ENCODE measurements around the gene TNS1.

GRCh38 chr2:217868911-217869334 lies 133.9 kb downstream of the TNS1 start:
- no peak for TF ChIP-seq CTCF (IDR thresholded peaks at IDR 0.05; ENCODE audit: insufficient read depth, low read length)
- no peak for TF ChIP-seq POLR2AphosphoS5 (IDR thresholded peaks at IDR 0.05; ENCODE audit: low read depth)
- no peak for TF ChIP-seq REST (IDR thresholded peaks at IDR 0.05; ENCODE audit: insufficient replicate concordance, low read depth)
